Activated CD4-positive, alpha-beta memory T cell treated with anti-CD3 and anti-CD28 coated beads for 36 hours (primary cell): ENCODE measurements around the gene ANKRD27. TPM values are rescaled to one million over a fixed set of nuclear protein-coding genes. Genes with fewer than 3 reads are reported as not detected.

Source experiments
- CTCF ChIA-PET: fragments of 350-600 bp; sonication (Branson Sonifier 250); formaldehyde crosslinking; loops from one replicate; lab custom pipeline; 2021; ENCODE audit warnings: antibody characterized with exemption, inconsistent platforms; lab: Charles Lee
- POLR2A ChIA-PET: fragments of 350-600 bp; sonication (Branson Sonifier 250); formaldehyde crosslinking; loops from one replicate; lab custom pipeline; 2021; ENCODE audit warnings: antibody characterized with exemption; lab: Charles Lee
- DNase-seq: peaks from one replicate; pipeline ENCODE4 v3.0.0-alpha.2; 2020
- H3K27ac Mint-ChIP-seq: one replicate; pipeline ENCODE4 v1.8.0; 2021; ENCODE audit warnings: mixed read lengths
- H3K27me3 Mint-ChIP-seq: one replicate; pipeline ENCODE4 v1.8.0; 2021; ENCODE audit warnings: mixed read lengths
- H3K36me3 Mint-ChIP-seq: one replicate; pipeline ENCODE4 v1.8.0; 2021; ENCODE audit warnings: mixed read lengths
- H3K4me1 Mint-ChIP-seq: one replicate; pipeline ENCODE4 v1.8.0; 2021; ENCODE audit warnings: low read depth, mixed read lengths
- H3K4me3 Mint-ChIP-seq: one replicate; pipeline ENCODE4 v1.8.0; 2021; ENCODE audit warnings: mild to moderate bottlenecking, mixed read lengths
- H3K9me3 Mint-ChIP-seq: one replicate; pipeline ENCODE4 v1.8.0; 2021; ENCODE audit warnings: mixed read lengths
- intact Hi-C: fragments of 100-400 bp; cut with micrococcal nuclease; formaldehyde crosslinking; loops from one replicate; pipeline ENCODE4 v1.15.1; 2023
- total RNA-seq, 2 experiments: library from RNA; stranded (reverse); gene quantifications; one replicate each; pipeline ENCODE4 v1.2.3, GENCODE V29; 2021

ANKRD27 gene
- total RNA-seq, 2 experiments from 2014 or later: 39.7 to 45.4 TPM

DNA sequence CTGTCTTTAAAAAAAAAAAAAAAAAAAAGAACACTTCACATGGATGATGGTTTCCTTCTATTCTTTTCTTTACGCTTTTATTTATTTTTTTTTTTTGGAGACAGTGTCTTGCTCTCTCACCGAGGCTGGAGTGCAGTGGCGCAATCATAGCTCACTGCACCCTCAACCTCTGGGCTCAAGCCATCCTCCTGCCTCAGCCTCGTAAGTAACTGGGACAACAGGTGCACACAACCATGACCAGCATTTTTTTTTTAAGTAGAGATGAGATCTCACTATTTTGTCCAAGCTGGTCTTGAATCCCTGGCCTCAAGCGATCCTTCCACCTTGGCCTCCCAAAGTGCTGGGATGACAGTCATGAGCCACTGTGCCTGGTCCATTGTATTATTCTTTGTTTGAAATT lies 24.3 kb downstream of the ANKRD27 start:
- ChIA-PET CTCF (interaction anchor here (0.6 kb wide), 1 partner anchor 362 kb away, joined by 3 read pairs; no protein-coding TSS in a partner anchor), POLR2A (no interaction called here)
- Mint-ChIP-seq H3K4me3 (no peak overlapping the region), H3K27ac (no peak overlapping the region), H3K9me3 (no peaks in the 10 kb centered on the region), H3K36me3 (peaks cover 29% of the 10 kb centered on the region), H3K4me1 (peaks cover 9% of the 10 kb centered on the region), H3K27me3 (no peaks in the 10 kb centered on the region)
- intact Hi-C loops: no loop called here
- DNase-seq: no peak

DNA sequence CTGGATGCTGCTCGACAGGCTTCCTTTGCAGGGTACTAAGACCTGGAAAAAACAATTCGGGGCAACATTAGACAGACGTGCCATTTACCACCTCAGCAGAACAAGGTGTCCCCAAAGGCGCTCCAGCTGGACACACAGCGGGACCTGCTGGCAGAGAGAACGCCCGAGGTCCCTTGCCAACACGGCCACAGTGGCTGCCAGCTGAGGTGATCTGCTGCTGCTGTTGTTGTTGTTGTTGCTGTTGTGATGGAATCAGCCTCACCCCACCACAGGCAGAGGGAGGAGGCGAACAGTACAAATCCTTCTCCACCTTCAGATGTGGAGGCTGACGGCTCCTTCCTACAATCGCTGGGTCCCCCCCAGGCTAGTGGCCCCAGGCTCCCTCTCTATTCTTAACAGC lies 25.2 kb downstream of the ANKRD27 start:
- intact Hi-C loops: no loop called here
- CTCF ChIA-PET: no interaction called here
- H3K36me3 Mint-ChIP-seq: peaks cover 29% of the 10 kb centered on the region
- POLR2A ChIA-PET: no interaction called here
- DNase-seq: no peak
- no peak overlapping the region for H3K4me3 Mint-ChIP-seq
- H3K27ac Mint-ChIP-seq: no peak overlapping the region
- no peaks in the 10 kb centered on the region for H3K9me3 Mint-ChIP-seq
- peaks cover 9% of the 10 kb centered on the region for H3K4me1 Mint-ChIP-seq
- H3K27me3 Mint-ChIP-seq: no peaks in the 10 kb centered on the region

- Mint-ChIP-seq H3K4me3 (no peak overlapping the region), H3K9me3 (no peaks in the 10 kb centered on the region), H3K27ac (no peak overlapping the region), H3K27me3 (no peaks in the 10 kb centered on the region), H3K36me3 (peaks cover 43% of the 10 kb centered on the region), H3K4me1 (peaks cover 29% of the 10 kb centered on the region)
- no peak for DNase-seq
- intact Hi-C loops: no loop called here
- CTCF ChIA-PET: no interaction called here
- POLR2A ChIA-PET: no interaction called here
These were observed 27.6 kb downstream of the ANKRD27 start for GRCh38 chr19:32647361-32647760.

GRCh38 chr19:32646556-32646955 lies 28.4 kb downstream of the ANKRD27 start:
- intact Hi-C loops: no loop called here
- H3K36me3 Mint-ChIP-seq: peaks cover 49% of the 10 kb centered on the region
- H3K4me3 Mint-ChIP-seq: no peak overlapping the region
- H3K4me1 Mint-ChIP-seq: peaks cover 35% of the 10 kb centered on the region
- H3K27ac Mint-ChIP-seq: no peak overlapping the region
- H3K9me3 Mint-ChIP-seq: no peaks in the 10 kb centered on the region
- DNase-seq: peak; percentile 47
- H3K27me3 Mint-ChIP-seq: no peaks in the 10 kb centered on the region
- ChIA-PET POLR2A (no interaction called here), CTCF (no interaction called here)

DNA sequence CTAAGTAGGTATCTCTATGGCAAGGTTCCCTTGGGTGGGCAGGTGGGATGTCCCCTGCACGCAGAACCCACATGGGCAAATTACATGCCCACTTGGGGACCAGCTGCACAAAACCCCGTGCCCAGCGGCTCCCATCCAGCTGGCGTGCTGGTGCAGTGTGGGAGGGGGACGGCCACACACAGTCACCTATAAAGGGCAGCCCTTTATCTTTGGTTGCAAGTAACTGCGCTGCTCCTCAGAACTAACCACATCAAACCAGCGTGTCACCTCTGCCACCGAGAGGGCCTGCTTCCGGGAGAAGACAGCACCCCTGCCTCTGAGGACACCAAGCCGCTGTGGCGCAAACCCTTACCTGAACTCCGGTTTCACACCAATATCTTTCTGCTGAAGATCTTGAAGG lies 32.2 kb downstream of the ANKRD27 start:
- Mint-ChIP-seq H3K4me3 (no peak overlapping the region), H3K36me3 (peaks cover 51% of the 10 kb centered on the region), H3K4me1 (peaks cover 35% of the 10 kb centered on the region), H3K9me3 (no peaks in the 10 kb centered on the region), H3K27me3 (no peaks in the 10 kb centered on the region), H3K27ac (no peak overlapping the region)
- CTCF ChIA-PET: no interaction called here
- POLR2A ChIA-PET: no interaction called here
- DNase-seq: peak; percentile 84
- intact Hi-C loops: no loop called here

GRCh38 chr19:32638625-32639024 lies 36.4 kb downstream of the ANKRD27 start:
- DNase-seq: no peak
- Mint-ChIP-seq H3K36me3 (peaks cover 35% of the 10 kb centered on the region), H3K27ac (no peak overlapping the region), H3K4me3 (no peak overlapping the region), H3K27me3 (no peaks in the 10 kb centered on the region), H3K9me3 (no peaks in the 10 kb centered on the region), H3K4me1 (peaks cover 17% of the 10 kb centered on the region)
- CTCF ChIA-PET: interaction anchor here (1.4 kb wide), 1 partner anchor 39 kb away, joined by 3 read pairs; no protein-coding TSS in a partner anchor
- intact Hi-C loops: no loop called here
- POLR2A ChIA-PET: no interaction called here

- Mint-ChIP-seq H3K9me3 (no peaks in the 10 kb centered on the region), H3K27me3 (no peaks in the 10 kb centered on the region), H3K27ac (no peak overlapping the region), H3K36me3 (peaks cover 25% of the 10 kb centered on the region), H3K4me1 (peaks cover 6% of the 10 kb centered on the region), H3K4me3 (no peak overlapping the region)
- POLR2A ChIA-PET: no interaction called here
- DNase-seq: no peak
- CTCF ChIA-PET: no interaction called here
- intact Hi-C loops: no loop called here
These were observed 37.5 kb downstream of the ANKRD27 start for GRCh38 chr19:32637480-32637879.

DNA sequence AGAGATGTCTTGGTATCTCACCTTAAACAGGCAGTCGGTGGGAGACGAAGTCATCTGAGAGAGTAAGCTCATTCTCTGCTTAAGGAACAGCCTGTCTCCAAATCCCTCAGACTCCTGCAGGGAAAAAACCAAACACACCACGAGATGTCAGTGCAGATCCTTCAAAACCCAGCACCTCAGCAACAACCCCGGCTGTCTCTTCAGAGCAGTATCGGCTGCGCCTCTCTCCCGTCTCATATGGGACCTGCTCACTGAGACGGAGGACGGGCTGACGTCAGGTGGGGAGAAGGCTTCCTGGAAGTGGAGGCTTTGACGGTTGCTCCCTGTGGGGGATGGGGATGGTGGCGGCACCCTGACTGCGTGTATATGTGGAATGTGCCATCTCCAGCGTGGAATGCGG lies 43.6 kb downstream of the ANKRD27 start:
- no peak overlapping the region for H3K4me3 Mint-ChIP-seq
- no peaks in the 10 kb centered on the region for H3K9me3 Mint-ChIP-seq
- intact Hi-C loops: no loop called here
- CTCF ChIA-PET: no interaction called here
- peaks cover 3% of the 10 kb centered on the region for H3K36me3 Mint-ChIP-seq
- no peak for DNase-seq
- no peaks in the 10 kb centered on the region for H3K4me1 Mint-ChIP-seq
- no peaks in the 10 kb centered on the region for H3K27me3 Mint-ChIP-seq
- no peak overlapping the region for H3K27ac Mint-ChIP-seq
- POLR2A ChIA-PET: no interaction called here

DNA sequence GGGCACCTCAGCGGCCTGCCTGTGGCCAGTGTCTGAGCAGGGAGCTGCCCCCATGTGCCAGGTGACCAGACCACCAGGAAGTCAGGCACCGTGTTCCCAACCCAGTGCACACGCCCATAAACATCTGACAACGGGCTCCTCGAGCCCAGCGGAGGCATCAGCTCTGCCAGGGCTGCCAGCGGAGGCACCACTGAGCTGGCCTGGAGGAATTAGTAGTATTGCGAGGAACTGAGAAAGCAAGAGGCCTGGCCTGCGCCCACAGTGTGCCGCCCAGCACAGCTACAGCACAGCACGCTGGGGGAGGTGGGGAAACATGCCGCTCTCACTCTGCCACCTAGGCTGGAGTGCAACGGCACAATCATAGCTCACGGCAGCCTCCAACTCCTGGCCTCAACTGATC lies 44.6 kb downstream of the ANKRD27 start:
- H3K27ac Mint-ChIP-seq: no peak overlapping the region
- H3K4me3 Mint-ChIP-seq: no peak overlapping the region
- ChIA-PET CTCF (no interaction called here), POLR2A (no interaction called here)
- H3K27me3 Mint-ChIP-seq: no peaks in the 10 kb centered on the region
- peaks cover 8% of the 10 kb centered on the region for H3K36me3 Mint-ChIP-seq
- H3K4me1 Mint-ChIP-seq: no peaks in the 10 kb centered on the region
- no peaks in the 10 kb centered on the region for H3K9me3 Mint-ChIP-seq
- intact Hi-C loops: no loop called here
- DNase-seq: no peak

GRCh38 chr19:32627714-32628270 lies 47.2 kb downstream of the ANKRD27 start:
- Mint-ChIP-seq H3K27me3 (no peaks in the 10 kb centered on the region), H3K9me3 (no peaks in the 10 kb centered on the region), H3K4me3 (no peak overlapping the region), H3K27ac (no peak overlapping the region), H3K4me1 (no peaks in the 10 kb centered on the region), H3K36me3 (peaks cover 16% of the 10 kb centered on the region)
- CTCF ChIA-PET: no interaction called here
- POLR2A ChIA-PET: no interaction called here
- no peak for DNase-seq
- intact Hi-C loops: no loop called here

- Mint-ChIP-seq H3K9me3 (no peaks in the 10 kb centered on the region), H3K27ac (no peak overlapping the region), H3K4me1 (no peaks in the 10 kb centered on the region), H3K4me3 (no peak overlapping the region), H3K27me3 (no peaks in the 10 kb centered on the region), H3K36me3 (peaks cover 19% of the 10 kb centered on the region)
- ChIA-PET CTCF (no interaction called here), POLR2A (no interaction called here)
- intact Hi-C loops: no loop called here
- DNase-seq: no peak
These were observed 48.0 kb downstream of the ANKRD27 start for GRCh38 chr19:32626969-32627368.

- H3K27ac Mint-ChIP-seq: no peak overlapping the region
- intact Hi-C loops: no loop called here
- CTCF ChIA-PET: no interaction called here
- no peaks in the 10 kb centered on the region for H3K27me3 Mint-ChIP-seq
- H3K9me3 Mint-ChIP-seq: no peaks in the 10 kb centered on the region
- POLR2A ChIA-PET: no interaction called here
- H3K4me3 Mint-ChIP-seq: no peak overlapping the region
- peaks cover 24% of the 10 kb centered on the region for H3K36me3 Mint-ChIP-seq
- DNase-seq: no peak
- no peaks in the 10 kb centered on the region for H3K4me1 Mint-ChIP-seq
These were observed 50.6 kb downstream of the ANKRD27 start for GRCh38 chr19:32624410-32624809.

- Mint-ChIP-seq H3K27ac (no peak overlapping the region), H3K9me3 (no peaks in the 10 kb centered on the region), H3K36me3 (peaks cover 22% of the 10 kb centered on the region), H3K4me1 (no peaks in the 10 kb centered on the region), H3K27me3 (no peaks in the 10 kb centered on the region), H3K4me3 (no peak overlapping the region)
- POLR2A ChIA-PET: no interaction called here
- CTCF ChIA-PET: no interaction called here
- no peak for DNase-seq
- intact Hi-C loops: no loop called here
These were observed 53.0 kb downstream of the ANKRD27 start for GRCh38 chr19:32622002-32622401.
